ENCODE measurements around the gene NR2F6.

GRCh38 chr19:17234911-17235299 is 10.8 kb downstream of the NR2F6 start:
- TF ChIP-seq, protein P1, sequence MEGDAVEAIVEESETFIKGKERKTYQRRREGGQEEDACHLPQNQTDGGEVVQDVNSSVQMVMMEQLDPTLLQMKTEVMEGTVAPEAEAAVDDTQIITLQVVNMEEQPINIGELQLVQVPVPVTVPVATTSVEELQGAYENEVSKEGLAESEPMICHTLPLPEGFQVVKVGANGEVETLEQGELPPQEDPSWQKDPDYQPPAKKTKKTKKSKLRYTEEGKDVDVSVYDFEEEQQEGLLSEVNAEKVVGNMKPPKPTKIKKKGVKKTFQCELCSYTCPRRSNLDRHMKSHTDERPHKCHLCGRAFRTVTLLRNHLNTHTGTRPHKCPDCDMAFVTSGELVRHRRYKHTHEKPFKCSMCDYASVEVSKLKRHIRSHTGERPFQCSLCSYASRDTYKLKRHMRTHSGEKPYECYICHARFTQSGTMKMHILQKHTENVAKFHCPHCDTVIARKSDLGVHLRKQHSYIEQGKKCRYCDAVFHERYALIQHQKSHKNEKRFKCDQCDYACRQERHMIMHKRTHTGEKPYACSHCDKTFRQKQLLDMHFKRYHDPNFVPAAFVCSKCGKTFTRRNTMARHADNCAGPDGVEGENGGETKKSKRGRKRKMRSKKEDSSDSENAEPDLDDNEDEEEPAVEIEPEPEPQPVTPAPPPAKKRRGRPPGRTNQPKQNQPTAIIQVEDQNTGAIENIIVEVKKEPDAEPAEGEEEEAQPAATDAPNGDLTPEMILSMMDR (IDR thresholded peaks at IDR 0.05; ENCODE audit: low read length), result no peak
- TF ChIP-seq EZH2 (optimal IDR thresholded peaks at IDR 0.05; ENCODE audit: low read depth, low read length) (no peak), EZH2phosphoT487 (IDR thresholded peaks at IDR 0.05; ENCODE audit: low read length) (no peak)

All from MM.1S (cell line).